GM18909 (cell line): ENCODE data around the gene NR2C1.

Experiments used
- ATAC-seq: cut with Tn5 transposase; IDR thresholded peaks from one replicate; pipeline ENCODE4 v1.9.1; 2021; ENCODE audit warnings: mild to moderate bottlenecking; ENCODE audit not compliant: unreplicated experiment, poor library complexity

The NR2C1 gene

GRCh38 chr12:95088379-95088778, 15.0 kb upstream of the NR2C1 start:
- no peak for ATAC-seq

DNA sequence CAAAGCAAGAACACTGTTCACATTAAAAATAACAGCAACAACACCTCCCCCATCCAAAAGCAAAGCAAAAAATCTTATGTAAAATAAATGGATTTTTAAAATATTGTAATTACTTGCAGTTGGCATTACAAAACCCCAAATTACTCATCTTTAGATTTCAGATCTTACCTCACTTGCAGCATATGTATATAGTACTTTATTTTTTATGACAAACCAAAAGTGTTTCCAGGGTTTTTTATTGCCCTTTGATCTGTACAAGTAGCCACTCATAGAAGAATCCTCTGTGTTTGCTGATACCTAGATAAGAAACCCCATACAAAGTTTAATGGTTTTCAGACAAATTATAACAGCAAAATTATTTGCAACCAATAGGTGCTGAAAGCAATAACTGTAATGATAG, 12.2 kb upstream of the NR2C1 start:
- ATAC-seq: no peak

- ATAC-seq: no peak
Measured at GRCh38 chr12:95083938-95084337, 10.5 kb upstream of the NR2C1 start.

DNA sequence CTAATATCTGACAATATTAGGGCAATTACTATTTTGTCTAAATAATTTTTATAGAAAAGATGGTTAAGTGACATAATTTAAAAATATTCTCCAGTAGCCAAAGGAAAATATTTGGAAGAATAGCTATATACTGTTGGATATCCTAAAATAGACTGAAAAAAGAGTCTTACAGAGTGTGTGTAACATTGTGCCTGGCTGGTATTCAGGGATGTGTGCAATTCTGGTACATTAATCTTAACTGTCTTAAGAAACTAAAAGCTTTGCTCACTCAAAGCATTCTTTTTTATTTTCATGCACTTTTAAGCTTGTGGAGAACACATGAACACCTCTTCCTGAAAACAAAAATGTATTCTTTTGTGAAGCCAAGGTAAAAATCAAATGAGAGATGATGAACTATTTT, 10.1 kb upstream of the NR2C1 start:
- ATAC-seq: no peak

- no peak for ATAC-seq
Measured at GRCh38 chr12:95077341-95077740, 3.9 kb upstream of the NR2C1 start.

GRCh38 chr12:95074766-95075165, 1.3 kb upstream of the NR2C1 start:
- no peak for ATAC-seq

GRCh38 chr12:95073698-95074520, 491 bp upstream of the NR2C1 start:
- no peak for ATAC-seq

- ATAC-seq: no peak
Measured at GRCh38 chr12:95070378-95070777, 3.0 kb downstream of the NR2C1 start.

DNA sequence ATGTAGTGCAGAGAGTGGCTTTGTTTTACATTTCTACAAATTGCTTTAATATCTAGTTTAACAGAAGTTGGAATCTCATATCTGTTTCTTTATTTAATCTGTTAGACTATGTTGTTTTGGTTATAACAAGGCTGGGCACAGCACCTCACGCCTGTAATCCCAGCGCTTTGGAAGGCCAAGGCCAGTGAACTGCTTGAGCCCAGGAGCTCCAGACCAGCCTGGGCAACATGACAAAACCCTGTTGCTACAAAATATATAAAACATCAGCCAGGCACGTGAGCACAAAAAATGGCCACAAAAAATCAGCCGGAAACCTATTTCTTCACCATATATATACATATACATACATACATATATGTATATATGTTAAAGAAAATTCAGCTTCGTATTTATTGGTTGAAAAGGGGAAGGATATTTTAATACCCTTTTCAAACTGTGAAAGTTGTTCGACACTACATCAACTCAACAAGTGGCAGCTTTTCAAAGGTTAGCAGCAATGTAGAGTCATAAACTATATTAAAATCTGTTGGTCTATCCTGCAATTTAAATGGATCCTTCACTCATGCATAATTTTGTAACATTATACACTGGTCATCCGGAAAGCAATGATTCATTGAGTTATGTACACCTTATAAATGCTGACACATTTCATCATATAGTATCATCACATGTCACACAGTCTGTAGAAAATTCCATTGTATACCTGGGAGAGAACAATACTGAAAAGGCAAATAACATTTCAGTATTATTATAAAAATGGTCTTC, 7.1 kb downstream of the NR2C1 start:
- ATAC-seq: no peak

- ATAC-seq: no peak
Measured at GRCh38 chr12:95060951-95061350, 12.5 kb downstream of the NR2C1 start.

DNA sequence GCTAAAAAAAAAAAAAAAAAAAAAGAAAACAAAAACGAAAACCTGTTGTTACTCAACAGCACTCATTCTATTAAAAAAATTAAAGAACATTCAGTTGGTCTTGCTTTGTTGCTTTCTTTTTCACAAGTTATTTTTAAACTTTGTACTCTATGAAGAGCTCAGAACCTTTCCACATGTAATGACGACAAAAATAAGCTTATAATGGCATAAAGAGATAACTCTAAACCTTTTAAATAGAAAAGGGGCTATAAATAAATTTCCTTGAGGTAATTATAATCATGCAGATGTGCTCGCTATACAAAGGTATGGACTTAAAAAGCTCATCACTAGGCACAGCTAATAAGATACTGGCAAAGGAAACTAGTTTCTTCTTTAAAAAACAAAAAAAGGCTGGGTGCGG, 13.4 kb downstream of the NR2C1 start:
- ATAC-seq: no peak

DNA sequence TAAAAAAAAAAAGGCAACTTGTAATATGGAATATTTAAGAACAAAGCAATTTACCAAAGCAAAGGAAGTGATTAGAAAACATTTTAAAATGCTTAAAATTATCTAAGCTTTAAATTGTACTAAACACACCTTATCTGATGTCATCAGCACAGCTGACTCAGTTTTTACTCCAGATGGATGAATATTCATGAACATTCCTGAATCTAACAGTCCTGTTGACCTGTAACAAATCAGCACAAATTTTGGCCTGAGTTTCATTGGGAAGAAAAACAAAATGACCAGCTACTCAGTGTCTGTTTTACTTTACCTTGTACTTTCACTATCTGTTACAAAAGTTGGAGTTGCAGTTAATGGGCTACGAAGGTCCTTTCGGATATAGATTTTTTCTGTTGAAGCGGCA, 16.0 kb downstream of the NR2C1 start:
- ATAC-seq: no peak

- ATAC-seq: no peak
Measured at GRCh38 chr12:95055057-95055456, 18.4 kb downstream of the NR2C1 start.

DNA sequence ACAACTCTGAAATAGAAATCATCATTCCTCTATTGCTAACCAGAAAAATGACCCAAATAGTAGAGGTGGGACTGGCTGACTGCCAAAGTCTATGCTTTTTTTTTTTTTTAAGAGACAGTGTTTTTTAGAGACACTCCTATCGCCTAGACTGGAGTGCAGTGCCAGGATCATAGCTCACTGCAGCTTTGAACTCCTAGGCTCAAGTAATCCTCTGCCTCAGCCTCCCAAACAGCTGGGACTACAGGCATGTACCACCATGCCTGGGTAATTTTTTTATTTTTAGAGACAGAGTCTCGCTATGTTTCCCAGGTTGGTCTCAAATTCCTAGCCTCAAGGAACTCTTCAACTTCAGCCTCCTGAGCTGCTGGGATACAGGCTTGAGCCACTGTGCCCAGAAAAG, 19.2 kb downstream of the NR2C1 start:
- ATAC-seq: no peak

- ATAC-seq: no peak
Measured at GRCh38 chr12:95051241-95051640, 22.2 kb downstream of the NR2C1 start.

DNA sequence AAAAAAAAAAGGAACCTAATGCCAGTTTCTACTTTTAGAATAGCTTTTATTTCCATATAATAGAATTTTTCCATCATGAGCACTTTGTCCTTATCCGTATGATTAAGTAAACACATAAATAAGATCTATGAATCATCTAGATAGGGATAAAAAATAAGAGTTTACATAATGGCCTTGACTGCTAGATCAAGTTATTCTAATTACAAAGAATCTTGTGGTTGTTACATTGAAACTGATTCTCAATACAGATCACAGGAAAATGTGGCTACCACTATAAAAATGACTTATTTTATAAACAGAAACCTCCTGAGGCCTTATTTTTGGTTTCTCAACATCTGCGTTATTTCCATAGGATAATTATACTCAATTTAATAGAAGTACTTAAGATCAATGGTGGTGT, 35.5 kb downstream of the NR2C1 start:
- no peak for ATAC-seq

DNA sequence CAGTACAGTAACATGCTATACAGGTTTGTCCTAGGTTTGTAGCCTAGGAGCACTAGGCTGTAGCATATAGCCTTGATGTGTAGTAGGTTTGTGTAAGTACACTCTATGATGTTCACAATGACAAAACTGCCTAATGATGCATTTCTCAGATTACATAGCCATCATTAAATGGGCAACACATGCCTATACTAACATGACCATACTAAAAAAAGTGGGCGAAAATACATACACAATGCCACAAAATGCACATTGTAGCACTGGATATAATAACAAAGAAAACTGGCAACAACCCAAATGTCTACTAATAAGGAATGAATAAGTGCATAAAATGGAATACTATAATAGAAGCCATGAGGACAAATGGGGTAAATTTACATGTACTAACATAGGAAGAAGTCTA, 38.7 kb downstream of the NR2C1 start:
- ATAC-seq: no peak

DNA sequence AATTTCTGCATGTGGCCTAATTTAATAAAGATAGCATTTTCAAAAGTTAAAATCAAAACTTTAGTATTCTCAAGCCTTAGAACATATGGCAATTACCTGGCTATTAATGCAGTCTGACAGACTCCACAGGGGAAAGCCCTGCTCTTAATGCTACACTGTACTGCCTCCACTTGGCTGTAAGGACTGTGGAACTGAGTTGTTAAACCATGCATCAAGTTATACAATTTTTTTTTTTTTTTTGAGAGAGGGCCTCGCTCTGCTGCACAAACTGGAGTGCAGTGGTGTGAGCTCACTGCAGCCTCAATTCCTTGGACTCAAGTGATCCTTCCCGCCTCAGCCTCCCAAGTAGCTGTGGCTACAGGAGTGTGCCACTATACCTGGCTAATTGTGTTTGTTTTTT, 50.9 kb downstream of the NR2C1 start:
- ATAC-seq: no peak

- ATAC-seq: no peak
Measured at GRCh38 chr12:95017482-95017881, 55.9 kb downstream of the NR2C1 start.

- ATAC-seq: no peak
Measured at GRCh38 chr12:95016120-95016519, 57.3 kb downstream of the NR2C1 start.

DNA sequence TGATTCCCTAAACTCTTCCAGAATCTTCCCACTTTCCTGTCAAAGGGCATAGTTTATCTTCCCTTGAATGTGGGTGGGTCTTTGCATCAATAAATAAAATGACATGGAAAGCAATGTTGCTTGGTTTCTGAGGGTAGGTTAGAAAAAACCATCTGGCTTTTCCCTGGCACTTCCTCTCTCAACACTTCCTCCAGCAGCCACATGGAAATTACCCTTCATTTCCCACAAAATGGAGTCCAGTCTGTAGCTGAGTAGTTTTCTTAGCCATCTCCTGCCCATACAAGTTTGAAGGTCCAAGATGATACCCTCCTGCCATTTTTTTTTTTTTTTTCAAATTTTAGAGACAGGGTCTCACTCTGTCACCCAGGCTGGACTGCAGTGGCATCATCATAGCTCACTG, 58.9 kb downstream of the NR2C1 start:
- no peak for ATAC-seq

DNA sequence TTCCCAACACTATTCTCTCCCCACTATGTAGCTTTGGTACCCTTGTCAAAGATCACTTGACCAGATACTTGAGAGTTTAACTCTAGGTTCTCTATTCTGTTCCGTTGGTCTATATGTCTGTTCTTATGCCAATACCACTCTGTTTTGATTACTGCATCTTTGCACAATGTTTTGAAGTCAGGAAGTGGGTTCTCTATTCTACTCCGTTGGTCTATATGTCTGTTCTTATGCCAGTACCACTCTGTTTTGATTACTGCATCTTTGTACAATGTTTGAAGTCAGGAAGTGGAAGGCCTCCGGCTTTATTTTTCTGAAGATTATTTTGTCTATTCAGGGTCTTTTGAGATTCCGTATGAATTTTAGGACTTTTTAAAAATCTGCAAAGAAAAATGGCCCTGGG, 67.2 kb downstream of the NR2C1 start:
- ATAC-seq: no peak
